Neural progenitor cell (in vitro differentiated cells): ENCODE measurements around the gene FOXN3. TPM values are rescaled to one million over a fixed set of nuclear protein-coding genes. Genes with fewer than 3 reads are reported as not detected.

ENCODE experiments used
- DNase-seq: peaks from one replicate; pipeline ENCODE4 v3.0.0-alpha.2; 2016; ENCODE audit warnings: low spot score
- H2AFZ ChIP-seq: fragments of 200-600 bp; sonication (generic); replicated peaks from 2 replicates; pipeline ENCODE4 v1.6.1; 2016; ENCODE audit warnings: antibody characterized with exemption
- H3F3A ChIP-seq: fragments of 200-600 bp; sonication (generic); 2 replicates; pipeline ENCODE4 v1.6.1; 2016; ENCODE audit warnings: antibody characterized with exemption, low read depth
- H3K27ac ChIP-seq: fragments of 200-600 bp; sonication (generic); 2 replicates; pipeline ENCODE4 v1.5.1; 2016; ENCODE audit warnings: mild to moderate bottlenecking
- H3K27me3 ChIP-seq: fragments of 200-600 bp; sonication (generic); 2 replicates; pipeline ENCODE4 v1.6.1; 2016; ENCODE audit warnings: mild to moderate bottlenecking, moderate library complexity
- H3K36me3 ChIP-seq: fragments of 200-600 bp; sonication (generic); 2 replicates; pipeline ENCODE4 v1.5.1; 2016
- H3K4me1 ChIP-seq: fragments of 200-600 bp; sonication (generic); 2 replicates; pipeline ENCODE4 v1.6.1; 2016; ENCODE audit warnings: mixed run types
- H3K4me2 ChIP-seq: fragments of 200-600 bp; sonication (generic); 2 replicates; pipeline ENCODE4 v1.6.1; 2016
- H3K4me3 ChIP-seq: fragments of 200-600 bp; sonication (generic); 2 replicates; pipeline ENCODE4 v1.5.1; 2016
- H3K79me2 ChIP-seq: fragments of 200-600 bp; sonication (generic); 2 replicates; pipeline ENCODE4 v1.6.1; 2016; ENCODE audit warnings: low read depth
- H3K9ac ChIP-seq: fragments of 200-600 bp; sonication (generic); 2 replicates; pipeline ENCODE4 v1.6.1; 2016
- H3K9me3 ChIP-seq: fragments of 200-600 bp; sonication (generic); 2 replicates; pipeline ENCODE4 v1.5.1; 2016; ENCODE audit warnings: low read depth
- H4K20me1 ChIP-seq: fragments of 200-600 bp; sonication (generic); 2 replicates; pipeline ENCODE4 v1.6.1; 2016; ENCODE audit warnings: low read depth
- H3K27ac Mint-ChIP-seq: 3 replicates; pipeline ENCODE4 v1.8.0; 2021; ENCODE audit warnings: mixed read lengths
- H3K27me3 Mint-ChIP-seq: 2 replicates; pipeline ENCODE4 v1.8.0; 2022; ENCODE audit warnings: low read depth, mild to moderate bottlenecking, inconsistent platforms, moderate library complexity, mixed read lengths; ENCODE audit not compliant: insufficient read depth
- H3K36me3 Mint-ChIP-seq: 3 replicates; pipeline ENCODE4 v1.8.0; 2021; ENCODE audit warnings: mixed read lengths
- H3K4me1 Mint-ChIP-seq: 3 replicates; pipeline ENCODE4 v1.8.0; 2021; ENCODE audit warnings: mixed read lengths
- H3K4me3 Mint-ChIP-seq: 3 replicates; pipeline ENCODE4 v1.8.0; 2021; ENCODE audit warnings: mild to moderate bottlenecking, moderate library complexity, mixed read lengths
- H3K9me3 Mint-ChIP-seq: 3 replicates; pipeline ENCODE4 v1.8.0; 2020; ENCODE audit warnings: mixed read lengths
- CTCF ChIP-seq: fragments of 200-600 bp; sonication (generic); IDR thresholded peaks from 2 replicates; pipeline ENCODE4 v1.5.1; 2017; ENCODE audit warnings: antibody characterized with exemption, mild to moderate bottlenecking
- EZH2 ChIP-seq: fragments of 200-600 bp; sonication (generic); IDR thresholded peaks from 2 replicates; pipeline ENCODE4 v1.6.1; 2017; ENCODE audit warnings: antibody characterized with exemption, mild to moderate bottlenecking, moderate library complexity
- EZH2phosphoT487 ChIP-seq: fragments of 200-600 bp; sonication (generic); IDR thresholded peaks from 2 replicates; pipeline ENCODE4 v1.6.1; 2017; ENCODE audit warnings: antibody characterized with exemption
- total RNA-seq: library from RNA; depleted of rRNA; stranded (reverse); fragments of >200 nt; gene quantifications from 2 replicates; pipeline ENCODE4 v1.2.3, GENCODE V29; 2015; ENCODE audit warnings: low replicate concordance

FOXN3 gene
- total RNA-seq, 1 donor from 2014 or later = 39.5 TPM

GRCh38 chr14:89422181-89422951 lies 5.3 kb upstream of the FOXN3 start:
- no peak overlapping the region for H2AFZ ChIP-seq
- H3K27me3 Mint-ChIP-seq = peaks cover 2% of the 10 kb centered on the region
- H3K27ac Mint-ChIP-seq = no peak overlapping the region
- no peaks in the 10 kb centered on the region for H3K9me3 ChIP-seq
- no peaks in the 10 kb centered on the region for H3K36me3 ChIP-seq
- H3K4me2 ChIP-seq = no peak overlapping the region
- H3K4me3 ChIP-seq = no peak overlapping the region
- peaks cover 8% of the 10 kb centered on the region for H3K4me1 ChIP-seq
- no peaks in the 10 kb centered on the region for H3K27me3 ChIP-seq
- peaks cover 7% of the 10 kb centered on the region for H3K9me3 Mint-ChIP-seq
- H4K20me1 ChIP-seq = no peaks in the 10 kb centered on the region
- H3K36me3 Mint-ChIP-seq = peaks cover 2% of the 10 kb centered on the region
- H3K4me3 Mint-ChIP-seq = no peak overlapping the region
- peaks cover 3% of the 10 kb centered on the region for H3K79me2 ChIP-seq
- TF ChIP-seq CTCF = no peak
- TF ChIP-seq EZH2phosphoT487 = no peak
- no peak for TF ChIP-seq EZH2
- DNase-seq = no peak
- no peak overlapping the region for H3K27ac ChIP-seq
- H3F3A ChIP-seq = no peaks in the 10 kb centered on the region
- peaks cover 22% of the 10 kb centered on the region for H3K4me1 Mint-ChIP-seq
- no peak overlapping the region for H3K9ac ChIP-seq

- no peak overlapping the region for H3K4me3 Mint-ChIP-seq
- H3K36me3 Mint-ChIP-seq = no peaks in the 10 kb centered on the region
- peaks cover 8% of the 10 kb centered on the region for H3K4me1 ChIP-seq
- no peaks in the 10 kb centered on the region for H3K9me3 ChIP-seq
- TF ChIP-seq EZH2phosphoT487 (no peak), EZH2 (no peak), CTCF (no peak)
- H3K27me3 ChIP-seq = no peaks in the 10 kb centered on the region
- H3K4me1 Mint-ChIP-seq = peaks cover 25% of the 10 kb centered on the region
- H3K79me2 ChIP-seq = peaks cover 15% of the 10 kb centered on the region
- H3K27me3 Mint-ChIP-seq = peaks cover 7% of the 10 kb centered on the region
- H3K9ac ChIP-seq = no peak overlapping the region
- no peak overlapping the region for H2AFZ ChIP-seq
- H3K4me2 ChIP-seq = no peak overlapping the region
- H3K9me3 Mint-ChIP-seq = peaks cover under 1% of the 10 kb centered on the region
- no peak overlapping the region for H3K27ac Mint-ChIP-seq
- peaks cover 1% of the 10 kb centered on the region for H4K20me1 ChIP-seq
- no peak for DNase-seq
- no peak overlapping the region for H3K27ac ChIP-seq
- no peak overlapping the region for H3K4me3 ChIP-seq
- no peaks in the 10 kb centered on the region for H3K36me3 ChIP-seq
- no peaks in the 10 kb centered on the region for H3F3A ChIP-seq
Observed at GRCh38 chr14:89420502-89420901, 3.5 kb upstream of the FOXN3 start.

- Histone ChIP-seq H3K36me3 (no peaks in the 10 kb centered on the region), H4K20me1 (peaks cover 6% of the 10 kb centered on the region), H2AFZ (no peak overlapping the region), H3K4me3 (no peak overlapping the region), H3K9ac (no peak overlapping the region), H3K4me2 (no peak overlapping the region), H3F3A (no peaks in the 10 kb centered on the region), H3K79me2 (peaks cover 20% of the 10 kb centered on the region), H3K4me1 (peaks cover 8% of the 10 kb centered on the region), H3K9me3 (no peaks in the 10 kb centered on the region), H3K27ac (no peak overlapping the region), H3K27me3 (no peaks in the 10 kb centered on the region)
- Mint-ChIP-seq H3K27ac (no peak overlapping the region), H3K4me3 (no peak overlapping the region), H3K36me3 (no peaks in the 10 kb centered on the region), H3K27me3 (peaks cover 7% of the 10 kb centered on the region), H3K9me3 (no peaks in the 10 kb centered on the region), H3K4me1 (peaks cover 29% of the 10 kb centered on the region)
- no peak for DNase-seq
- TF ChIP-seq EZH2 (no peak), EZH2phosphoT487 (no peak), CTCF (no peak)
Observed at GRCh38 chr14:89419973-89420482, 3.0 kb upstream of the FOXN3 start.
